Activated T-cell treated with anti-CD3 and anti-CD28 coated beads, Interleukin-2, amount 50 U/mL, for 4 hours (primary cell): ENCODE data around the gene AACS. TPM values are rescaled to one million over a fixed set of nuclear protein-coding genes. Genes with fewer than 3 reads are reported as not detected.

ENCODE experiments used
- ATAC-seq, 2 donors: fragments of 200-7000 bp; cut with Tn5 transposase; one replicate each; pipeline ENCODE4 v1.10.0; 2021
- DNase-seq: peaks from one replicate; pipeline ENCODE4 v3.0.0-alpha.2; 2020
- H3K27me3 Mint-ChIP-seq: one replicate; pipeline ENCODE4 v1.8.0; 2021; ENCODE audit warnings: low read depth, mixed read lengths
- H3K36me3 Mint-ChIP-seq: one replicate; pipeline ENCODE4 v1.8.0; 2022; ENCODE audit warnings: mixed read lengths; ENCODE audit not compliant: insufficient read depth
- H3K4me1 Mint-ChIP-seq: one replicate; pipeline ENCODE4 v1.8.0; 2021; ENCODE audit warnings: low read depth, mixed read lengths
- H3K4me3 Mint-ChIP-seq: one replicate; pipeline ENCODE4 v1.8.0; 2021; ENCODE audit warnings: mild to moderate bottlenecking, moderate library complexity, mixed read lengths
- H3K9me3 Mint-ChIP-seq: one replicate; pipeline ENCODE4 v1.8.0; 2021; ENCODE audit warnings: mixed read lengths
- total RNA-seq, 3 donors: library from RNA; stranded (reverse); gene quantifications; one replicate each; pipeline ENCODE4 v1.2.1, GENCODE V29; 2021

Gene AACS
- total RNA-seq, 3 donors from 2014 or later: 5.4 to 6.0 (median 5.5) TPM

DNA sequence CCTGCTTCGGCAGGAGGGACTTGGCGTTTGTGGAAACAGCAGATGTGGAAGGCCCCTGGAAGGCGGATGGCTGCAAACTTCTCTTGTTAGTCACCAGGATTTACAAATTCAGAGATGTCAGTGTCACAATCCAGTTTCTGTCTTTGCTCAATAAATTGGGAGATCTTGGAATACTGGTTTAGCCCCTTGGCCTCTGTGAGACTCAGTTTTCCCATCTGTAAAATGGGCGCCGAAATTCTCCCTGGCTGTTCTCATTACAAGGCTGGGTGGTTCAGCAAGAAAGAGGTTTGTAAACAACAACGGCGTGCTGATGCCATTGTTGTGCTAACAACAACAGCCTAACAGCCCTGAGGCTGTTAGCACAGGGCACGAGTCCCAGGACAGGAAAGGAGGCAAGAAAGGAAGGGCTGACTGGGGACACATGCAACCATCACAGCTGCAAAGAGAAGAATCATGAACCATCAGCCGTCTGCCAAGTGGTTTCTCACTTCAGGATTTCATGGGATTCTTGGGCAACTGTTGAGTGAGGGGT is 127.5 kb downstream of the AACS start:
- no peak overlapping the region for H3K4me3 Mint-ChIP-seq
- no peaks in the 10 kb centered on the region for H3K36me3 Mint-ChIP-seq
- H3K9me3 Mint-ChIP-seq: no peaks in the 10 kb centered on the region
- ATAC-seq: no peak
- no peak for DNase-seq
- H3K27me3 Mint-ChIP-seq: peaks cover 54% of the 10 kb centered on the region
- H3K4me1 Mint-ChIP-seq: peaks cover 3% of the 10 kb centered on the region

Other genes starting within 250 kb of the AACS start
- gene SCARB1, start 201.6 kb upstream of the AACS start, total RNA-seq: 10 to 100 TPM; 17.0 to 29.9 (median 23.4) TPM
- 100 to 1,000 TPM; 856 to 923 (median 865) TPM for gene UBC, start 150.8 kb upstream of the AACS start, total RNA-seq
- 10 to 100 TPM; 85.1 to 86.3 (median 85.2) TPM for gene DHX37, start 76.3 kb upstream of the AACS start, total RNA-seq
- 10 to 100 TPM; 23.7 to 29.8 (median 25.6) TPM for gene BRI3BP, start 71.8 kb upstream of the AACS start, total RNA-seq
- under 1 TPM in 1 of 3 donors, not detected in 2; 0.03 TPM for gene TMEM132B, start 121.0 kb downstream of the AACS start, total RNA-seq